Caco-2 (cell line): ENCODE results near the gene POLD2. TPM values are rescaled to one million over a fixed set of nuclear protein-coding genes. Genes with fewer than 3 reads are reported as not detected.

ENCODE experiments used
- BruUV-seq: library from RNA; stranded (reverse); fragments of 400-500 nt; replicated peaks from 2 replicates; lab custom pipeline; 2021; lab: Mats Ljungman, UMichigan
- CTCF ChIA-PET: fragments of 300-600 bp; sonication (Branson Sonifier 250); formaldehyde crosslinking; loops from one replicate; lab custom pipeline; 2022; ENCODE audit warnings: antibody characterized with exemption; lab: Charles Lee
- POLR2A ChIA-PET: fragments of 300-600 bp; sonication (Branson Sonifier 250); formaldehyde crosslinking; loops from one replicate; lab custom pipeline; 2022; ENCODE audit warnings: antibody characterized with exemption; lab: Charles Lee
- DNase-seq, 2 experiments: peaks; one replicate each; pipeline versions ENCODE4 v3.0.0 to v3.0.0-alpha.2; 2020 to 2022
- H3K27me3 ChIP-seq: replicated peaks from 2 replicates; pipeline ENCODE4 v1.6.0; 2011; ENCODE audit warnings: low read length; ENCODE audit not compliant: control insufficient read depth, insufficient read depth
- H3K36me3 ChIP-seq: 2 replicates; pipeline ENCODE4 v1.5.1; 2011; ENCODE audit warnings: low read length; ENCODE audit not compliant: control insufficient read depth, insufficient read depth
- H3K4me1 ChIP-seq: fragments of 250-450 bp; sonication (Bioruptor Pico); 2 replicates; pipeline ENCODE4 v1.5.1; 2020; ENCODE audit warnings: mild to moderate bottlenecking
- H3K4me3 ChIP-seq: 2 replicates; pipeline ENCODE4 v1.5.1; 2011; ENCODE audit warnings: low read depth, mild to moderate bottlenecking, control low read depth, low read length
- H3K9me3 ChIP-seq: fragments of 250-450 bp; sonication (Bioruptor Pico); 2 replicates; pipeline ENCODE4 v1.5.1; 2020; ENCODE audit warnings: mild to moderate bottlenecking, moderate library complexity
- H3K27ac Mint-ChIP-seq: one replicate; pipeline ENCODE4 v1.8.0; 2022; ENCODE audit warnings: mixed read lengths; ENCODE audit not compliant: unreplicated experiment
- H3K27me3 Mint-ChIP-seq: one replicate; pipeline ENCODE4 v1.8.0; 2022; ENCODE audit warnings: mixed read lengths; ENCODE audit not compliant: insufficient read depth, unreplicated experiment
- H3K36me3 Mint-ChIP-seq: one replicate; pipeline ENCODE4 v1.8.0; 2022; ENCODE audit warnings: mild to moderate bottlenecking, mixed read lengths; ENCODE audit not compliant: insufficient read depth, unreplicated experiment
- H3K4me1 Mint-ChIP-seq: one replicate; pipeline ENCODE4 v1.8.0; 2022; ENCODE audit warnings: low read depth, mixed read lengths; ENCODE audit not compliant: unreplicated experiment
- H3K4me3 Mint-ChIP-seq: one replicate; pipeline ENCODE4 v1.8.0; 2022; ENCODE audit warnings: mild to moderate bottlenecking, moderate library complexity, mixed read lengths; ENCODE audit not compliant: unreplicated experiment
- H3K9me3 Mint-ChIP-seq: one replicate; pipeline ENCODE4 v1.8.0; 2022; ENCODE audit warnings: mixed read lengths; ENCODE audit not compliant: unreplicated experiment
- intact Hi-C: fragments of 100-400 bp; cut with micrococcal nuclease; formaldehyde crosslinking; loops from one replicate; pipeline ENCODE4 v1.10.0; 2022; ENCODE audit not compliant: unreplicated experiment
- total RNA-seq: library from RNA; stranded (reverse); gene quantifications from 2 replicates; pipeline ENCODE4 v1.2.3, GENCODE V29; 2022
- TF ChIP-seq, protein P1 (sequence below), 2 experiments: fragments of 200-600 bp in 1 of 2; IDR thresholded peaks; 1 replicate in 1 of 2; 2 replicates in 1 of 2; pipeline versions ENCODE4 v1.5.1 to v1.8.0; 2011 to 2022; ENCODE audit warnings: antibody characterized with exemption in 1 of 2, control low read depth in 1 of 2, inconsistent platforms in 1 of 2, low read depth in 1 of 2, low read length in 1 of 2, mild to moderate bottlenecking in 1 of 2, moderate library complexity in 1 of 2; ENCODE audit not compliant: insufficient read depth in 1 of 2, severe bottlenecking in 1 of 2, unreplicated experiment in 1 of 2

The POLD2 gene
- total RNA-seq, 1 experiment from 2014 or later = 140 TPM

- no peak overlapping the region for H3K27ac Mint-ChIP-seq
Observed at GRCh38 chr7:44097064-44097932, 26.1 kb downstream of the POLD2 start.

GRCh38 chr7:44096326-44096881 lies 26.9 kb downstream of the POLD2 start:
- intact Hi-C loops = no loop called here
- CTCF ChIA-PET = interaction anchor here (1.0 kb wide), 1 partner anchor 104 kb away, joined by 3 read pairs; the partner anchor contains the start of gene YKT6
- H3K27me3 Mint-ChIP-seq = no peaks in the 10 kb centered on the region
- no peak overlapping the region for H3K4me3 ChIP-seq
- H3K27ac Mint-ChIP-seq = no peak overlapping the region
- H3K36me3 Mint-ChIP-seq = no peaks in the 10 kb centered on the region
- H3K4me1 Mint-ChIP-seq = peaks cover 7% of the 10 kb centered on the region
- H3K4me1 ChIP-seq = no peaks in the 10 kb centered on the region; the same call in 1 of the 2 replicates
- POLR2A ChIA-PET = no interaction called here
- H3K36me3 ChIP-seq = no peaks in the 10 kb centered on the region
- BruUV-seq = no TSS peak
- no peaks in the 10 kb centered on the region for H3K9me3 Mint-ChIP-seq
- H3K9me3 ChIP-seq = no peaks in the 10 kb centered on the region
- H3K4me3 Mint-ChIP-seq = no peak overlapping the region
- TF ChIP-seq, protein P1, sequence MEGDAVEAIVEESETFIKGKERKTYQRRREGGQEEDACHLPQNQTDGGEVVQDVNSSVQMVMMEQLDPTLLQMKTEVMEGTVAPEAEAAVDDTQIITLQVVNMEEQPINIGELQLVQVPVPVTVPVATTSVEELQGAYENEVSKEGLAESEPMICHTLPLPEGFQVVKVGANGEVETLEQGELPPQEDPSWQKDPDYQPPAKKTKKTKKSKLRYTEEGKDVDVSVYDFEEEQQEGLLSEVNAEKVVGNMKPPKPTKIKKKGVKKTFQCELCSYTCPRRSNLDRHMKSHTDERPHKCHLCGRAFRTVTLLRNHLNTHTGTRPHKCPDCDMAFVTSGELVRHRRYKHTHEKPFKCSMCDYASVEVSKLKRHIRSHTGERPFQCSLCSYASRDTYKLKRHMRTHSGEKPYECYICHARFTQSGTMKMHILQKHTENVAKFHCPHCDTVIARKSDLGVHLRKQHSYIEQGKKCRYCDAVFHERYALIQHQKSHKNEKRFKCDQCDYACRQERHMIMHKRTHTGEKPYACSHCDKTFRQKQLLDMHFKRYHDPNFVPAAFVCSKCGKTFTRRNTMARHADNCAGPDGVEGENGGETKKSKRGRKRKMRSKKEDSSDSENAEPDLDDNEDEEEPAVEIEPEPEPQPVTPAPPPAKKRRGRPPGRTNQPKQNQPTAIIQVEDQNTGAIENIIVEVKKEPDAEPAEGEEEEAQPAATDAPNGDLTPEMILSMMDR (IDR thresholded peaks at IDR 0.05; ENCODE audit: insufficient read depth in 1 of 2, low read depth in 1 of 2, low read length in 1 of 2, severe bottlenecking in 1 of 2, unreplicated experiment in 1 of 2) = no peak
- H3K27me3 ChIP-seq = no peaks in the 10 kb centered on the region
- DNase-seq = no peak

More at GRCh38 chr7:44097064-44097932, 26.1 kb downstream of the POLD2 start:
- POLR2A ChIA-PET = interaction anchor here (1.0 kb wide), 1 partner anchor 26 kb away, joined by 4 read pairs; no protein-coding TSS in a partner anchor
- Histone ChIP-seq H3K36me3 (no peaks in the 10 kb centered on the region), H3K9me3 (no peaks in the 10 kb centered on the region), H3K4me1 (no peaks in the 10 kb centered on the region; the same call in 1 of the 2 replicates), H3K27me3 (no peaks in the 10 kb centered on the region), H3K4me3 (no peak overlapping the region)
- intact Hi-C loops = no loop called here
- DNase-seq = no peak
- no TSS peak for BruUV-seq
- H3K9me3 Mint-ChIP-seq = no peaks in the 10 kb centered on the region
- H3K4me3 Mint-ChIP-seq = no peak overlapping the region
- TF ChIP-seq, protein P1 (IDR thresholded peaks at IDR 0.05; ENCODE audit: insufficient read depth in 1 of 2, low read depth in 1 of 2, low read length in 1 of 2, severe bottlenecking in 1 of 2, unreplicated experiment in 1 of 2) = no peak
- H3K36me3 Mint-ChIP-seq = no peaks in the 10 kb centered on the region
- CTCF ChIA-PET = interaction anchor here (1.0 kb wide), 1 partner anchor 103 kb away, joined by 3 read pairs; the partner anchor contains the start of gene YKT6
- peaks cover 7% of the 10 kb centered on the region for H3K4me1 Mint-ChIP-seq
- H3K27me3 Mint-ChIP-seq = no peaks in the 10 kb centered on the region

- no peaks in the 10 kb centered on the region for H3K36me3 ChIP-seq
- Mint-ChIP-seq H3K9me3 (no peaks in the 10 kb centered on the region), H3K27me3 (no peaks in the 10 kb centered on the region), H3K4me1 (peaks cover 7% of the 10 kb centered on the region), H3K27ac (no peak overlapping the region), H3K36me3 (no peaks in the 10 kb centered on the region), H3K4me3 (no peak overlapping the region)
- CTCF ChIA-PET = no interaction called here
- intact Hi-C loops = no loop called here
- BruUV-seq = no TSS peak
- POLR2A ChIA-PET = no interaction called here
- no peak overlapping the region for H3K4me3 ChIP-seq
- TF ChIP-seq, protein P1 (IDR thresholded peaks at IDR 0.05; ENCODE audit: insufficient read depth in 1 of 2, low read depth in 1 of 2, low read length in 1 of 2, severe bottlenecking in 1 of 2, unreplicated experiment in 1 of 2) = no peak
- DNase-seq = no peak
- no peaks in the 10 kb centered on the region for H3K9me3 ChIP-seq
- no peaks in the 10 kb centered on the region for H3K27me3 ChIP-seq
- no peaks in the 10 kb centered on the region; the same call in 1 of the 2 replicates for H3K4me1 ChIP-seq
Observed at GRCh38 chr7:44095781-44096180, 27.6 kb downstream of the POLD2 start.
